Measurements from ENCODE around the gene APOL1. TPM values are rescaled to one million over a fixed set of nuclear protein-coding genes. Genes with fewer than 3 reads are reported as not detected.

The APOL1 gene, protein sequence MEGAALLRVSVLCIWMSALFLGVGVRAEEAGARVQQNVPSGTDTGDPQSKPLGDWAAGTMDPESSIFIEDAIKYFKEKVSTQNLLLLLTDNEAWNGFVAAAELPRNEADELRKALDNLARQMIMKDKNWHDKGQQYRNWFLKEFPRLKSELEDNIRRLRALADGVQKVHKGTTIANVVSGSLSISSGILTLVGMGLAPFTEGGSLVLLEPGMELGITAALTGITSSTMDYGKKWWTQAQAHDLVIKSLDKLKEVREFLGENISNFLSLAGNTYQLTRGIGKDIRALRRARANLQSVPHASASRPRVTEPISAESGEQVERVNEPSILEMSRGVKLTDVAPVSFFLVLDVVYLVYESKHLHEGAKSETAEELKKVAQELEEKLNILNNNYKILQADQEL
- total RNA-seq = 10.7 and 75.2 TPM in 2 replicates

DNA sequence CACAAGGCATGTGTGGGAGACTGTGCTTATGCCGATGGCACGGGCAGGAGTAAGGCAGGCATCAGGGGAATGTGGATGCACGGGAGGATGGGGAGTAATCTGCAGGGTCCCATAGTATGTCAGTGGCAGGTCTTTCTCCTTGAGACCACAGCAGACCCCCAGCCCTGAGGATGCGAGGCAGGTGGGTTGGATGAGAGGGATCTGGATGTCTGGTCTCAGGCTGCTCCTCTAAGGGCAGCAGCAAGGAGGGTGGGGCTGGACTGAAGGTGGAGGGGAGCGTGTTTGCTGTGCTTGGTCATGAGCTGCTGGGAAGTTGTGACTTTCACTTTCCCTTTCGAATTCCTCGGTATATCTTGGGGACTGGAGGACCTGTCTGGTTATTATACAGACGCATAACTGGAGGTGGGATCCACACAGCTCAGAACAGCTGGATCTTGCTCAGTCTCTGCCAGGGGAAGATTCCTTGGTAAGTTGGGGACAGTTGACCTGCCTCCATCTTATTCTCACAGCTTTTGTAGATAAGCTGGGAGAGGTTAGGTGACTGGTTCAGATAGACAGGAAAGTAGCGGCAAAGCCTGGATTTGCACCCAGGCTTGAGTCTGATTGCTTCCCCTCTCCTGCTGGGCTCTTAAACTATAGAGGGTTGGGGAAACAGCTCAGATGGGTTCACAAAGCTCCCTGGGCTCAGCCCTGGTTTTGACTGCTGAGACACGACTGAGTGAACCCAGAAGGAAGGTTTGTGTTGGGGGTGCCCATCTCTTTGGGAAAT, at the start of gene APOL1:
Gene APOL1, plus strand, starts transcription at position 380 of the 769 bp plus-strand sequence. CDS start 1,823 bp downstream, outside the sequence.

DNA sequence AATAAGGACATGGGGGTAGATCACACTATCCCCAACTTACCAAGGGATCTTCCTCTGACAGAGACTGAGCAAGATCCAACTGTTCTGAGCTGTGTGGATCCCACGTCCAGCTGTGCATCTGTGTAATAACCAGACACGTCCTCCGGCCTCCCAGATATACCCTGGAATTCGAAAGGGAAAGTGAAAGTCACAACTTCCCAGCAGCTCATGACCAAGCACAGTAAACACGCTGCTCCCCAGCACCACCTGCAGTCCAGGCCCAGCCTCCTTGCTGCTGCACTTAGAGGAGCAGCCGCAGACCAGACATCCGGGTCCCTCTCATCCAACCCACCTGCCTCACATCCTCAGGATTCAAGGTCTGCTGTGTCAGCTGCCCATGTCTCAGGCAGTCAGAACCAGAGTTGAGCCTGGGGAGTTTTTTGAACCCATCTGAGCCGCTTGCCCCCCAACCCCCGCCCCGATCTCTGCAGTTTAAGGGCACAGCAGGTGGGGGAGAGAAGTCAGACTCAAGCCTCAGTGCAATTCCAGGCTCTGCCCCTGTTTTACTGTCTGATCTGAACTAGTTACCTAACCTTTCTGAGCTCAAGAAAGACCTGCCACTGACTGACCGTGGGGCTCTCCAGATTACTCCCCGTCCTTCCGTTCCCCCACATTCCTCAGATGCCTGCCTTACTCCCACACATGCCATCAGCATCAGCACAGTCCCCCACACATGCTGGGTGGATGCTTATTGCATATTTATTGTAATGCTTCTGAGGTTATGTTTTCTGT, 13.3 kb upstream of the APOL1 start, which contains the start of gene APOL2:
Gene APOL2, minus strand, starts transcription at position 127 of the 771 bp plus-strand sequence. CDS start 6,365 bp downstream, outside the sequence.

Other genes with a start within 250 kb of the APOL1 start
- 92.9 and 105 TPM in 2 replicates for gene RBFOX2, start 224.3 kb upstream of the APOL1 start, total RNA-seq
- gene APOL3, start 92.4 kb upstream of the APOL1 start, total RNA-seq = 29.6 and 104 TPM in 2 replicates
- gene APOL4, start 51.3 kb upstream of the APOL1 start, total RNA-seq = not detected in 2 replicates
- 34.1 and 80.9 TPM in 2 replicates for gene APOL2, start 13.6 kb upstream of the APOL1 start, total RNA-seq
- 762 and 799 TPM in 2 replicates for gene MYH9, start 134.8 kb downstream of the APOL1 start, total RNA-seq
- gene TXN2, start 228.5 kb downstream of the APOL1 start, total RNA-seq = 19.8 and 20.2 TPM in 2 replicates

All from epithelial cell of umbilical artery (primary cell).